Esophagus muscularis mucosa (tissue), 4 donors: ENCODE measurements around the gene BICRAL.

Experiments
- EP300 ChIP-seq: sonication (generic); formaldehyde crosslinking; IDR thresholded peaks from one replicate; pipeline ENCODE4 v1.6.1; 2017; ENCODE audit warnings: antibody characterized with exemption
- POLR2A ChIP-seq: fragments of 450-650 bp; IDR thresholded peaks from one replicate; pipeline ENCODE4 v1.6.1; 2017; ENCODE audit warnings: antibody characterized with exemption, moderate library complexity, mild to moderate bottlenecking, low read depth
- TF ChIP-seq, protein P1 (sequence below), 3 experiments: fragments of 200-600 bp in 2 of 3; fragments of 450-650 bp in 1 of 3; sonication (generic) in 2 of 3; IDR thresholded peaks; one replicate each; pipeline ENCODE4 v1.5.1; 2017 to 2019; ENCODE audit warnings: antibody characterized with exemption in 3 of 3, mild to moderate bottlenecking in 2 of 3, moderate library complexity in 1 of 3

DNA sequence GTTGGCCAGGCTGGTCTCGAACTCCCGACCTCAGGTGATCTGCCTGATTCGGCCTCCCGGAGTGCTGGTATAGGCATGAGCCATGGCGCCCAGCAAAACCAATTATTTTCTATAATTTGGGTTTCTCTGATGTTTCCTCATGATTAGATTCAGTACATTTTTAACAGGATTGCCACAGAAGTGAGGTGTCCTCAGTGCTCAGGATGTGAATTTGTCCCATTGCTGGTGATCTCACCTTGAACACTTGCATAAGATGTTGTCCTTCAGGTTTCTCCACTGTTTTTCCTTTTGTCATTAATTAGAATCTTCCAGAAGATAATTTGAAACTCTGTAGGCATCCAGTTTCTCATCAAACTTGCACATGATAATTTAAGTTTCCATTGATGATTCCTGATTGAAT is 52.2 kb downstream of the BICRAL start:
- TF ChIP-seq POLR2A (no peak), EP300 (no peak)
- TF ChIP-seq, protein P1, sequence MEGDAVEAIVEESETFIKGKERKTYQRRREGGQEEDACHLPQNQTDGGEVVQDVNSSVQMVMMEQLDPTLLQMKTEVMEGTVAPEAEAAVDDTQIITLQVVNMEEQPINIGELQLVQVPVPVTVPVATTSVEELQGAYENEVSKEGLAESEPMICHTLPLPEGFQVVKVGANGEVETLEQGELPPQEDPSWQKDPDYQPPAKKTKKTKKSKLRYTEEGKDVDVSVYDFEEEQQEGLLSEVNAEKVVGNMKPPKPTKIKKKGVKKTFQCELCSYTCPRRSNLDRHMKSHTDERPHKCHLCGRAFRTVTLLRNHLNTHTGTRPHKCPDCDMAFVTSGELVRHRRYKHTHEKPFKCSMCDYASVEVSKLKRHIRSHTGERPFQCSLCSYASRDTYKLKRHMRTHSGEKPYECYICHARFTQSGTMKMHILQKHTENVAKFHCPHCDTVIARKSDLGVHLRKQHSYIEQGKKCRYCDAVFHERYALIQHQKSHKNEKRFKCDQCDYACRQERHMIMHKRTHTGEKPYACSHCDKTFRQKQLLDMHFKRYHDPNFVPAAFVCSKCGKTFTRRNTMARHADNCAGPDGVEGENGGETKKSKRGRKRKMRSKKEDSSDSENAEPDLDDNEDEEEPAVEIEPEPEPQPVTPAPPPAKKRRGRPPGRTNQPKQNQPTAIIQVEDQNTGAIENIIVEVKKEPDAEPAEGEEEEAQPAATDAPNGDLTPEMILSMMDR (IDR thresholded peaks at IDR 0.05): no peak
